GM23248 (cell line): ENCODE results near the gene DPEP2NB.

ENCODE experiments used
- EZH2 ChIP-seq: fragments of 200-600 bp; sonication (generic); IDR thresholded peaks from 2 replicates; pipeline ENCODE4 v1.6.1; 2018; ENCODE audit warnings: antibody characterized with exemption, mild to moderate bottlenecking; ENCODE audit not compliant: insufficient read depth, poor library complexity, severe bottlenecking
- EZH2phosphoT487 ChIP-seq: fragments of 200-600 bp; sonication (generic); IDR thresholded peaks from 2 replicates; pipeline ENCODE4 v1.6.1; 2018; ENCODE audit warnings: antibody characterized with exemption, moderate library complexity, mild to moderate bottlenecking, low read depth; ENCODE audit not compliant: insufficient read depth

GRCh38 chr16:68005786-68006286 is 9.9 kb downstream of the DPEP2NB start:
- TF ChIP-seq EZH2 (no peak), EZH2phosphoT487 (no peak)
